ENCODE measurements around the gene FXYD2. TPM values are rescaled to one million over a fixed set of nuclear protein-coding genes. Genes with fewer than 3 reads are reported as not detected.
"Not testable (repeated sequence)": the region's sequence is repeated elsewhere in the genome, so short reads cannot be mapped to it uniquely, and the experiment has no call there.

The FXYD2 gene
- total RNA-seq, 1 donor: 5.7 TPM

DNA sequence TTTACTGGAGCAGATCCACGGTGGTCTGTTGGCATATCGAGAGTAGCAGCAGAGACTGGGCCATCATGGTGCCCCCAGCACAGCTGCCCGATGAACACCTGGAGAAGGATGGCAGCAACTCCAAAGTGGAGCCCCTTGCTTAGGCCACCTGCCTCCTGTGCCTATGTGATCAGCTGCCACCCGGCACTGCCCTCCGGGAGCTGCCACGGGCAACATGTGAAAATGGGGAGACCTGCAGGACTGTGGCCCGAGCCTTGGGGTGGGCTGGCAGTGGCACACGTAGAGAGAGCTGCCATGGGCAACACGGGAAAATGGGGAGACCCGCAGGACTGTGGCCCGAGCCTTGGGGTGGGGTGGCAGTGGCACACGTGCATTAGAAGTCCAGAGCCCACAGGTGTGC lies 3.1 kb downstream of the FXYD2 start:
- Histone ChIP-seq H3K4me3 (ENCODE audit: low read length) (no peak overlapping the region), H3K4me1 (ENCODE audit: insufficient read depth, low read length) (peaks cover 65% of the 10 kb centered on the region), H3K9me3 (ENCODE audit: low read depth, low read length) (no peaks in the 10 kb centered on the region), H3K27me3 (ENCODE audit: insufficient read depth, low read length) (no peaks in the 10 kb centered on the region)

DNA sequence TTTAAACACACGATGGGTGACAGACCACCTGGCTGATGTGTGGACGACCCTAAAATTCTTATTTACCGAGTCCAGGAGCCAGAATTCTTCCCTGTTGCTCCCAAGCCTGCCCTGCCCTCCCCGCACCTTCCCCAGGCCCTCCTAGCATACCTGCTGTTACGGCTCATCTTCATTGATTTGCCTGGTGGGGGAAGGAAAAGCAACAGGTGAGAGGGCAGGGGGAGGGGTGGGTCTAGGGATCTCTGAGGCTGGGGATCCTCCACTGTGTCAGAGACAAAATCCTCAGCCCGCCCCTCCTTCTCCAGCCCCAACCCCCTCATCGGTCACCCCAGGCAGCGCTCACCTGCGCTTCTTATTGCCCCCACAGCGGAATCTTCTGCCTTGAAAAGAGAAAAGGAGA lies 4.0 kb downstream of the FXYD2 start:
- Histone ChIP-seq H3K4me1 (ENCODE audit: insufficient read depth, low read length) (peaks cover 74% of the 10 kb centered on the region), H3K4me3 (ENCODE audit: low read length) (no peak overlapping the region), H3K27me3 (ENCODE audit: insufficient read depth, low read length) (no peaks in the 10 kb centered on the region), H3K9me3 (ENCODE audit: low read depth, low read length) (no peaks in the 10 kb centered on the region)

DNA sequence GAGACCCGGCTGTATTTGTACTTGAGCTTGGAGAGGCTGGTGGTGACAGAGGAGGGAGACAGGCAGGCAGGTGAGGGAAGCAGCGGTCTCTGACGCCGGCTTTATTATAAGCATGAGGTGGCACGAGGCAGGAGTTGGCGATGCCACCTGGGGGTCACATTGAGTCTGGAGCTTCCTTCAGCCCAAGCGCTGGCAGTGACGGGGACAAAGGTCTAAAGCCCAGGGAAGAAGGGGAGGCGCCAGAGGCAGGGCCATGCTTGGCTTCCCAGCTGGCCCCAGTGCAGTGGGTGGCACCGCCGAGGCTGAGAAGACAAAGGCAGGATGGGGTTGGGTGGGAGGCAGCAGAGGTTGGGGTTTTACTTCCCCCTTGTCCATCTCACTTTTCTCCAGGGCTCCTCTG lies 4.5 kb downstream of the FXYD2 start:
- Histone ChIP-seq H3K4me1 (ENCODE audit: insufficient read depth, low read length) (peaks cover 74% of the 10 kb centered on the region), H3K4me3 (ENCODE audit: low read length) (no peak overlapping the region), H3K9me3 (ENCODE audit: low read depth, low read length) (no peaks in the 10 kb centered on the region), H3K27me3 (ENCODE audit: insufficient read depth, low read length) (no peaks in the 10 kb centered on the region)

DNA sequence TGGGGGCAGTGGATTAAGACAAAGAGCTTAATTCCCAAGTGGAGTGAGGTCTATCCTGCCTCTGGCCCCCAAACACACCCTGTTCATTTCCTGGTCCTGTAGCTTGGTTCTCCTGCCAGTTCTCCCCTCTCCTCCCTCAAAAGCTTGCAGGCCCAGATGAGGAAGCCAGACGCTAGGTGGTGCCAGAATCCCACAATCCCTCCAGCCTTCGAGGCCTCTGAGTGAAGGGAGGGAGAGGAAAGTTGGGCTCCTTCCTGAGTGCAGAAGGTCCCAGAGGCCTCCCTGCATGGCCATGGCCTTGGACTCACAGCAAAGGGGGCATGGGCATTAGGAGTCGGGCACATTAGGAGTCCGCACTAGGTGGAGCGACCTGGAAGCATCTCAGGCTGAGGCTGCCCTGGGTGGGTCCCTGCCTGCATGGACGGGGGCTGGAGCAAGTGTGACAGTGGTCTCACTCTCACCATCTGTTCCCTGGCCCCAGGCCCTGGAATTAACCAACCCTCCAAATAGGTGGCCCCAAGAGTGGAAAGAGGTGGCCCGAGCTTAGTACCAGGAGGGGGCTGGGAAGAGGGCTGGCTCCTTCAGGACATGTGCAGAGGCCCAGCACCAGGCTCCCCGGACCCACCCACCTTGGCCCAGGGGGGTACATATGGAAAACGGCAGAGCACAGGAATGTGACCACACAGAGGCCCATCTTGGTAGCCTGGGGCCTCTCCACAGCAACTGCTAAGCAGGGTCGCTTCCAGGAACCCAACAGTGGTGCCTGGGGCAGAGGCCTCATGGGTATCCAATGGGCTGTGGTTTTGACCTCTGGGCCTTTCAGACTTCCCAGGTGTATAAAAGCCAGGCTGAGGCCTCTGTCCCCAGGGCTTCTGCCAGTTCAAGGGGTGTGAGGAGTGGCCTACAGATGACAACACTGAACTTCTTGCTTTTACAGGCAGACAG lies 5.2 kb downstream of the FXYD2 start:
- H3K4me1 ChIP-seq (ENCODE audit: insufficient read depth, low read length): peaks cover 74% of the 10 kb centered on the region
- no peaks in the 10 kb centered on the region for H3K9me3 ChIP-seq (ENCODE audit: low read depth, low read length)
- H3K27me3 ChIP-seq (ENCODE audit: insufficient read depth, low read length): no peaks in the 10 kb centered on the region
- no peak overlapping the region for H3K4me3 ChIP-seq (ENCODE audit: low read length)

DNA sequence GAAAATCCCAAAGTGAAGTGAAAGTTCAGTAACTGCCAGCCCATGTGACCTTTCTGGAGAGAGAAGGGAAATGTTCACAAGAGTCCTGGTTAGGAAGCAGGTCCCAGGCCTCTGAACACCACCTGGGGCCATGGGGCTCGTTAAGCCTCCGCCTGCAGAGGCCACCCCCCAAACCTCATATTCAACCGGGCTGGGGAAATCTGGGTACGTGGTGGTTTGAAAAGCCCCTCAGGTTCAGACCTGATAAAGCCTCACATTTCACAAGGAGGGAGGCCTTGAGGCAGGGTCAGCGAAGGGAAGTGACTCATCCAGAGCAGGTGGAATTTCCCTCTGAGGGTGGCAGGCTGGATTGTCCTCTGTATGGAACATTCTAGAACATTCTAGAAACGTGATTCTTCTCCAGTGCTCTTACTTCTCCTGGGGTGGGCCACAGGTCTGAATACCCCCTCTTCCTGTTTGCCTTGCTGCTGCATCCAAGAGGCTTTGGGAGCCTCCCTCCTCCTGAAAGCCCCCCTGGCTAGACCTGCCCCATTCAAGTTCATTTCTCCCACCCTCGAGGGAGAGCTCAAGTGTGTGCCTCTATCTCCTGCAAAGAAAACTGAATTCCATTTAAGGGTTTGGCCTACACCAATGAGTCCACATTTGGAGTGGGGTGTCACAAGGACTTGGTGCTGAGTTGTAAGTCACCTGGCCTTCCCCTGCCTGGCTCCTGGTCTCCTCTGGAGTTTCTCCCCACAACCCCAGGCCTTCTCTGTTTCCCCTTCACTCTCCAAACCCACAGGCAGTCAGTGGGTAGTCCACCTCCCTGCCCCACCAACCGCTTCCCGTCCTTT lies 6.3 kb downstream of the FXYD2 start:
- no peak overlapping the region for H3K4me3 ChIP-seq (ENCODE audit: low read length)
- H3K4me1 ChIP-seq (ENCODE audit: insufficient read depth, low read length): peaks cover 67% of the 10 kb centered on the region
- no peaks in the 10 kb centered on the region for H3K27me3 ChIP-seq (ENCODE audit: insufficient read depth, low read length)
- no peaks in the 10 kb centered on the region for H3K9me3 ChIP-seq (ENCODE audit: low read depth, low read length)

DNA sequence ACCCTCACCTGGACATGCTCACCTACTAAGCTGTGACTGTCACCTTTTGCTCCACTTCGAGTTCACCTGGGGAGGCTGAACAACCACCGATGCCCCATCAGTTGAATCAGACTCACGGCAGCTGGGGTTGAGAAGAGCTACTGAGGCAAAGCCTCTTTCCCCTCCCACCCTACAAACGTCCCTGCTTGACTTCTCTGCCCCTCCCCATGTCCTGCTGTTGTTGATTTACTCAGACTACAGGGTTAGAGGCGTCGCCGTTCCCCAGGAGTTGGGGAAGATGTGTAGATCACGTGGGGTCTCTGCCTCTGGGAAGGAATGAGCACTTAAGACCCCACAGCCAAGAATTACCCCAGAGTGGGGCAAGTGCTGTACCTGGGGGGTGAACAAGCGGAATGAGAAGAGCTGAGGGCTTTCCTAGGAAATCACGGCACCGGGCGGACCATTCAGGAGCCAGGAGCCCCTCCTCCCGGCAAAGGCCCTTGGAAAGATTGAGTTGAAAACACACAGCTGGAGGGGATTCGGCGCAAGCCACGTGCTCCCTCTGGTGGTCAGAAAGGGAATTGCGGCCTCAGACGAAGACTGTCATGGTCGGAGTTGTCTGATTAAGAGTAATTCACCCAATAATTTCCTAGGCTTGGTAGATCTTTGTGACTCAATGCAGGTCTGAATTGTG lies 7.0 kb downstream of the FXYD2 start:
- Histone ChIP-seq H3K4me1 (ENCODE audit: insufficient read depth, low read length) (peaks cover 59% of the 10 kb centered on the region), H3K27me3 (ENCODE audit: insufficient read depth, low read length) (no peaks in the 10 kb centered on the region), H3K4me3 (ENCODE audit: low read length) (no peak overlapping the region), H3K9me3 (ENCODE audit: low read depth, low read length) (no peaks in the 10 kb centered on the region)

DNA sequence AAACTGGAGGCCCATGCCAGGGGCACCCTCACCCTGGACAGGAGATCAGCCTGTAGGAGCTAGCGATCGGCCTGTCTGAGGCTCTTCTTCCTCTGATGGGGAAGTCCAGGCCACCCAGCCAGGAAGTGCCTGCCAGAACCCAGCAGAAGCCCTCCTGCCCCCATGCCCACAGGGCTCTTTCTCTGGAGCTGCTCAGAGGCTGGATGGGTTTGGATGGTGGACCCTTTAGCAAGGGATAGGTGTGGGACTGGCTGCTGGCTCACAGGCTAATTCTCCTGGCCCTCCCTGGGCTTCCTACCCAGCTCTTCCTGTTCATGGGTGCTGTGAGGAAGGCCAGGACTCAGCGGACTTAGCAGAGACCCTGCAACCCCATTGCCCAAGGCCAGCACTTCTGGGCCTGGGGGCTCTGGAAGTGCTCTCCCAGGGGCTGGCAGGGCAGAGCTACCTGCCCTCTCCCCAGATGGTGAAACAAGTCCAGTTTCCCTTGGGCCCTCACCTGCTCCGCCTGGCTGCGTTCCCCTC lies 7.6 kb downstream of the FXYD2 start:
- H3K4me1 ChIP-seq (ENCODE audit: insufficient read depth, low read length): peaks cover 53% of the 10 kb centered on the region
- H3K9me3 ChIP-seq (ENCODE audit: low read depth, low read length): no peaks in the 10 kb centered on the region
- no peak overlapping the region for H3K4me3 ChIP-seq (ENCODE audit: low read length)

DNA sequence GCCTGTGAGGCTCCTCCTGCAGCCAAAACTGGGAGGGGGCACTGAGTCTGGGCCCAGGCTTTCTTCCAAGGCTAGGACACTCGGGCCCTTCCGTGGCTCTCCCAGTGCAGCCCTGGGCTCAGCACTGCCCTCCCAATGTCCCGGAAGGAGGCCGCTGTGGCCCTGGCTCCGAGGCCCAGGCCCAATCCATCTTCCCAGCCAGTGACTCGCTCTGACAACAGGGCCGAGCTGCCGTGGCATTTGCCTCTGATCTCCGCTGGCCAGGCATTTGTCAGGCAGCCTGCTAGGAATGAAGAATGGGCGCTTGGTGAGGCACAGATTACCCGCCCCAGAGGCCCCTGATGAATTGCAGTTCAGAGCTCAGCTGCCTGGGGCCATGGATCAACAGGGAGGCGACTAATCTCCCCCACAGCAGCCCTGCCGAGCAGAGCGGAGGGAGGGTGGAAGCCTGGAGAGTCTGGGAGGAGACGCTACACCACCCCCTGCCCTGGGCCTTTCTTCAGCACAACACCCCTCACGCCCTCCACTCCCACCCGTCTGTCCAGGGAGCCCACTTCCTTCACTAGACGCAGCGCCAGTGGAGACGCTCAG lies 8.3 kb downstream of the FXYD2 start:
- Histone ChIP-seq H3K4me1 (ENCODE audit: insufficient read depth, low read length) (peaks cover 48% of the 10 kb centered on the region), H3K9me3 (ENCODE audit: low read depth, low read length) (no peaks in the 10 kb centered on the region), H3K4me3 (ENCODE audit: low read length) (no peak overlapping the region), H3K27me3 (ENCODE audit: insufficient read depth, low read length) (no peaks in the 10 kb centered on the region)

More for the DNA sequence above, 7.6 kb downstream of the FXYD2 start:
- no peaks in the 10 kb centered on the region for H3K27me3 ChIP-seq (ENCODE audit: insufficient read depth, low read length)

DNA sequence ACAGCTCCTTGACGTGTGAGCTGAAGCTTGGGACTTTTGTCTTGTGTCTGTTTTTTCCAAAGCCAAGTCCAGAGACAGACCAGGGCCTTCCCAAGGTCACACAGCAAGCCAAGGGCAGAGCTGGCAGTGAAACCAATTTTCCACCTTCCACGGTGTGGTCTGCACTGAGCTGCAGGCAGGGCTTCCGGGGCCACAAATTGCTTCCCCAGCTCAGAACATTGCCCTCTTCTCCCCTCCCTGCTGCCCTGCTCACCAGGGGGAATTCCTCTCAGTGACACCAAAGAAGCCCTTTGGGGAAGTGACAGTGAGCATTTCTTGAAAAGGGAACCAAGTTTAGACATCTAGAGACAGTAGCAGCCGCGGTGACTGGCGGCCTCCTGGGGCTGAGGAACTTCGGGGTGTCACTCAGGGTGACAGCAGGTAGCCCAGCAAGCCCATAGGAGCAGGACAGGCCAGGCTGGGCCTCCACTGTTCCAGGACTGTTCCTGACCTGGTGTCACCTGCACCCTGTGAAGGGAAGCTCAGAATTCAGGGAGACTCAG lies 9.2 kb downstream of the FXYD2 start:
- no peak overlapping the region for H3K4me3 ChIP-seq (ENCODE audit: low read length)
- peaks cover 48% of the 10 kb centered on the region for H3K4me1 ChIP-seq (ENCODE audit: insufficient read depth, low read length)
- no peaks in the 10 kb centered on the region for H3K9me3 ChIP-seq (ENCODE audit: low read depth, low read length)
- H3K27me3 ChIP-seq (ENCODE audit: insufficient read depth, low read length): no peaks in the 10 kb centered on the region

DNA sequence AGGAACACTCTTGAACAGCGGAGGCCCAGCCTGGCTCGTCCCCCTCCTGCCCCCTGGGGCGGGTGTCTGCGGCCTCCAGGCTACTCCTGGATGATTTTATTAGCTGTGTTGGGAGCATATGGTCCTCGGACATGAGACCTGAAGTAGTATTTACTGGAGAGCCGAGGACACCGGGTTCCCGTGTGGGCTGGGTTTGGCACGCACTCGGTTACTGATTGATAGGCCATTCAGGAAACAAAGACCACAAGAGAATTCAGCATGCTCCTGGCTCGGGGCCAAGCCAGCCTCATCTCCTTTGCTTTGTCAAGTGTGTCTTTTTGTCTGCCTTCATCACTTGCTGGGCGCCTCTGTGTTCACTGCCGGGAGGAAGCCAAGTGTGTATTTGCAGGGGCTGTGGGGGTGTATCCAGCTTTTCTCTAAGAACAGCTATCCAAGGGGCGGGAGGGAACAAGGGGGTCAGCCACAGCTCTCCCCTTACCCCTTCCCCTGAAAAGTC lies 9.7 kb downstream of the FXYD2 start:
- no peak overlapping the region for H3K4me3 ChIP-seq (ENCODE audit: low read length)
- H3K27me3 ChIP-seq (ENCODE audit: insufficient read depth, low read length): no peaks in the 10 kb centered on the region
- peaks cover 48% of the 10 kb centered on the region for H3K4me1 ChIP-seq (ENCODE audit: insufficient read depth, low read length)
- no peaks in the 10 kb centered on the region for H3K9me3 ChIP-seq (ENCODE audit: low read depth, low read length)

DNA sequence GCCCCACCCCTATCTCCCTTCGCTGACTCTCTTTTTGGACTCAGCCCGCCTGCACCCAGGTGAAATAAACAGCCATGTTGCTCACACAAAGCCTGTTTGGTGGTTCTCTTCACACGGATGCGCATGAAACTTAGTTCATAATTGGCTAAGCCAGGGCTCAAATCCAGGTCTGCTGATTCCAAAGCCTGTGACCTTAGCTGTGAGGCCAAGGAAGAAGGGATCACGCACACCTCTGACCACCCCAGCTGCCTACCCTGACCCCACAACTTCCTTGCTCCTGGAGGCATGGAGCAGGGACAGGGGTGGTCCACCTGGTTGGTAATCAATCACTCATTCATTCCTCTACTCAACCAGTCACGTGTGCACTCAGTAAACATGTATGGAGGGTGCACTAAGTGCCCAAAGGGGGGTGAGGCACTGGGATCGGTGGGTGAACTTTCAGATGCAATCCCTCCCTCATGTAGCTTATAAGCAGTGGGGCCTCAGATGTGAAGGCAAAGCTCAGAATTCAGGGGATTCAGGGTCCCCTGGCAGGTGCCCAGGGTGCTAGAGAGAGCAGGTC lies 10.3 kb downstream of the FXYD2 start:
- Histone ChIP-seq H3K4me3 (ENCODE audit: low read length) (no peak overlapping the region), H3K4me1 (ENCODE audit: insufficient read depth, low read length) (peaks cover 52% of the 10 kb centered on the region), H3K27me3 (ENCODE audit: insufficient read depth, low read length) (no peaks in the 10 kb centered on the region), H3K9me3 (ENCODE audit: low read depth, low read length) (no peaks in the 10 kb centered on the region)

DNA sequence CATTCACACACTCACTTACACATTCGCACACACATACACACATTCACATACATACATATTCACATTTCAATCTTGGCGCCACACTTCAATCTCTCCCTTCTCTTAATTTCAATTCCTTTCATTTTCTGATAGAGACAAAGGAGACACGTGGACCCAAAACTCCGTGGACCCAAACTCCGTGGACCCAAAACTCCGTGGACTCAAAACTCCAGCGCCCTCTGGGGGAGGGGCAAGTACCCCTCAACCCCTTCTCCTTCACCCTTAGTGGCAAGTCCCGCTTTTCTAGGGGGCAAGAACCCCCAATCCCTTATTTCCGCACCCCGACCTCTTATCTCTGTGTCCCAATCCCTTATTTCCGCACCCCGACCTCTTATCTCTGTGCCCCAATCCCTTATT lies 14.5 kb downstream of the FXYD2 start:
- H3K9me3 ChIP-seq (ENCODE audit: low read depth, low read length); H3K27me3 ChIP-seq (ENCODE audit: insufficient read depth, low read length); H3K4me3 ChIP-seq (ENCODE audit: low read length): not testable (repeated sequence)
- peaks cover 55% of the 10 kb centered on the region for H3K4me1 ChIP-seq (ENCODE audit: insufficient read depth, low read length)

DNA sequence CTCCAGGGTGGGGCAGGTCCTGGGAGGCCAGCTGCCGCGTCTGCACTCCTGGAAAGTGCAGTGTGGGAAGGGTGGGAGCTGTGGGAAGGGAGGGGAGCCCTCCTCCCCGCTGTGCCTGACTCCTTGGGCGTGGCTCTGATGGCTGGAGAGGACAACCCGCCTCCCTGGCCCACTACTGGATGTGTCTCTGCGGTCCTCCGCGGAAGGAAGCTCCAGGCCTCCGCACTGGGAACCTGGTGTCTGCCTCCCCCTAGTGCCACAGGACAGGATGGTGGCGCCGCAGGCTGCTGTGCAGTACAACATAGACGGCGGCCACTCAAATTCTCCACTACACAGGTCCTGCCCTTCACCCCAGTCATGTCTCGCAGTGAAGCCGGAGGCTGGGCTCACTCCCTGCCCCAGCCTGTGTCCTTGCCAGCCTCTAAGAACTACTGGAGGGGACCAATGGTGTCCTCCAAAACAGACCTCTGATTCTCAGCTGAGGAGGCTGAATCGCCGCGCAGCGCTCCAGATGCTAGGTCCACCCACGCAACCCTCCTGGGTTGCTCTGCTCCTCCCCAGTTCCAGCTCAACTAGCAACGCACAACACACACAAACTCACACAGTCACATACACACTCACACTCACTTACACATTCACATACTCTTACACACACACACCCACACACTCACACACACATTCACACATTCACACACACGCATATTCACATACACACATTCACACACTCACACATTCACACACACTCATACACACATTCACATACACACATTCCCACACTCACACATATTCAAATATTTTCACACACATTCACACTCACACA lies 15.1 kb downstream of the FXYD2 start:
- Histone ChIP-seq H3K9me3 (ENCODE audit: low read depth, low read length) (no peaks in the 10 kb centered on the region), H3K4me3 (ENCODE audit: low read length) (no peak overlapping the region), H3K4me1 (ENCODE audit: insufficient read depth, low read length) (peaks cover 55% of the 10 kb centered on the region), H3K27me3 (ENCODE audit: insufficient read depth, low read length) (no peaks in the 10 kb centered on the region)
